Thoracic aorta (tissue), 2 donors: ENCODE measurements around the gene BICDL1. TPM values are rescaled to one million over a fixed set of nuclear protein-coding genes. Genes with fewer than 3 reads are reported as not detected.

Source experiments
- ATAC-seq: fragments of 150-250 bp; one replicate; pipeline ENCODE4 v1.8.0; 2017; ENCODE audit warnings: low read depth; ENCODE audit not compliant: insufficient number of reproducible peaks, low FRiP score
- DNase-seq: peaks from one replicate; pipeline ENCODE4 v3.0.0-alpha.2; 2020; ENCODE audit warnings: low spot score
- H3K27ac ChIP-seq, 2 donors: fragments of 200-600 bp; sonication (generic); 1 replicate in 1 of 2; 2 replicates in 1 of 2; pipeline ENCODE4 v1.5.1; 2016; ENCODE audit warnings: mild to moderate bottlenecking in 2 of 2, moderate library complexity in 2 of 2
- H3K27me3 ChIP-seq: fragments of 200-600 bp; sonication (generic); replicated peaks from 2 replicates; pipeline ENCODE4 v1.6.0; 2016; ENCODE audit warnings: mild to moderate bottlenecking; ENCODE audit not compliant: insufficient read depth
- H3K36me3 ChIP-seq: fragments of 200-600 bp; sonication (generic); one replicate; pipeline ENCODE4 v1.5.1; 2016
- H3K4me1 ChIP-seq, 2 donors: fragments of 200-600 bp; sonication (generic); 1 replicate in 1 of 2; 2 replicates in 1 of 2; pipeline versions ENCODE4 v1.5.1 to v1.6.0; 2016; ENCODE audit warnings: low read depth in 2 of 2, mild to moderate bottlenecking in 1 of 2; ENCODE audit not compliant: control insufficient read depth in 1 of 2
- H3K4me3 ChIP-seq: fragments of 200-600 bp; sonication (generic); 2 replicates; pipeline ENCODE4 v1.5.1; 2016; ENCODE audit warnings: mild to moderate bottlenecking
- H3K9me3 ChIP-seq: fragments of 200-600 bp; sonication (generic); 2 replicates; pipeline ENCODE4 v1.5.1; 2016
- CTCF ChIP-seq: fragments of 200-600 bp; sonication (generic); IDR thresholded peaks from one replicate; pipeline ENCODE4 v1.5.1; 2019; ENCODE audit warnings: antibody characterized with exemption
- total RNA-seq, 2 donors: library from RNA; depleted of rRNA; stranded (reverse); fragments of >200 nt; gene quantifications; one replicate each; pipeline versions ENCODE4 v1.1.0 to v1.2.3, GENCODE V29; 2016

The BICDL1 gene
- total RNA-seq, 2 donors from 2014 or later: 0.68 to 4.4 TPM

- Histone ChIP-seq H3K27ac (no peak overlapping the region), H3K9me3 (no peaks in the 10 kb centered on the region), H3K4me1 (peaks cover 24 to 42% of the 10 kb centered on the region in 2 donors), H3K36me3 (no peaks in the 10 kb centered on the region), H3K27me3 (no peaks in the 10 kb centered on the region), H3K4me3 (peak overlapping the region; percentile 79)
- TF ChIP-seq CTCF: no peak
- ATAC-seq (no peak), DNase-seq (no peak)
Measured at GRCh38 chr12:120118321-120119061, 129.5 kb downstream of the BICDL1 start.

GRCh38 chr12:120119271-120119973 is 130.4 kb downstream of the BICDL1 start:
- TF ChIP-seq CTCF: no peak
- Histone ChIP-seq H3K27ac (no peak overlapping the region), H3K27me3 (no peaks in the 10 kb centered on the region), H3K36me3 (no peaks in the 10 kb centered on the region), H3K9me3 (no peaks in the 10 kb centered on the region), H3K4me3 (no peak overlapping the region), H3K4me1 (peaks cover 24 to 36% of the 10 kb centered on the region in 2 donors)
- DNase-seq: no peak
- no peak for ATAC-seq

GRCh38 chr12:120121343-120121742 is 132.3 kb downstream of the BICDL1 start:
- Histone ChIP-seq H3K9me3 (no peaks in the 10 kb centered on the region), H3K4me1 (peaks cover 14 to 25% of the 10 kb centered on the region in 2 donors), H3K36me3 (no peaks in the 10 kb centered on the region), H3K27me3 (no peaks in the 10 kb centered on the region), H3K4me3 (no peak overlapping the region), H3K27ac (no peak overlapping the region)
- DNase-seq: no peak
- TF ChIP-seq CTCF: no peak
- ATAC-seq: no peak

GRCh38 chr12:120121766-120122293 is 132.8 kb downstream of the BICDL1 start:
- H3K27me3 ChIP-seq: no peaks in the 10 kb centered on the region
- no peaks in the 10 kb centered on the region for H3K9me3 ChIP-seq
- DNase-seq (no peak), ATAC-seq (no peak)
- no peak overlapping the region for H3K4me3 ChIP-seq
- peaks cover under 1% of the 10 kb centered on the region for H3K36me3 ChIP-seq
- no peak for TF ChIP-seq CTCF
- H3K27ac ChIP-seq: no peak overlapping the region
- H3K4me1 ChIP-seq: peaks cover 15 to 27% of the 10 kb centered on the region in 2 donors

- DNase-seq: no peak
- H3K4me1 ChIP-seq: peaks cover 2 to 6% of the 10 kb centered on the region in 2 donors
- no peak overlapping the region for H3K4me3 ChIP-seq
- ATAC-seq: no peak
- peaks cover 27% of the 10 kb centered on the region for H3K36me3 ChIP-seq
- H3K27ac ChIP-seq: no peak overlapping the region
- TF ChIP-seq CTCF: no peak
- H3K9me3 ChIP-seq: no peaks in the 10 kb centered on the region
- no peaks in the 10 kb centered on the region for H3K27me3 ChIP-seq
Measured at GRCh38 chr12:120125029-120125428, 136.0 kb downstream of the BICDL1 start.
